Hindlimb muscle (tissue), 1 donor: ENCODE measurements around the gene P2RY14. TPM values are rescaled to one million over a fixed set of nuclear protein-coding genes. Genes with fewer than 3 reads are reported as not detected.
"Not testable (repeated sequence)": the region's sequence is repeated elsewhere in the genome, so short reads cannot be mapped to it uniquely, and the experiment has no call there.

Source experiments
- DNase-seq: peaks from one replicate; pipeline ENCODE4 v3.0.0-alpha.2; 2013
- polyA plus RNA-seq: library from polyadenylated mRNA; unstranded; fragments of 120-200 nt; gene quantifications from one replicate; pipeline ENCODE4 v1.2.1, GENCODE V29; 2013; ENCODE audit not compliant: insufficient read length

Gene P2RY14
- polyA plus RNA-seq, 1 donor: 1.5 TPM

DNA sequence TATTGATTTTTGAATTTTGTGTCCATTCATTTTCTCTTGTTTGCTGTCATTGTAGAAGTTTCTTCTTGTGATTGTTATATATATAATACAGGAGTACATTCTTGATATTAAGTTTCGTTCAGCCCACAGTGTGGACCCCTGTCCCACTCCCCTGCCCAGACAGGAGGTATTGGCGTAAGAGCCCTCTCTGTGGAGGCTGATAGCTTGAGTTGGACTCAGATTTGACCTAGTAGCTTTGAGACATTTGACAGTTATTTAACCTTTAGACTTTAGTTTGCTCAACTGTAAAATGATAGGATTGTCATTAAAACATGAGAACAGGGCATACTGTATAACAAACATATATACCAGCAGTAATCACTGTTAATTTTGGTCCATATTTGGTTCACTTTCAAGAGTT is 102.4 kb downstream of the P2RY14 start:
- DNase-seq: no peak

DNA sequence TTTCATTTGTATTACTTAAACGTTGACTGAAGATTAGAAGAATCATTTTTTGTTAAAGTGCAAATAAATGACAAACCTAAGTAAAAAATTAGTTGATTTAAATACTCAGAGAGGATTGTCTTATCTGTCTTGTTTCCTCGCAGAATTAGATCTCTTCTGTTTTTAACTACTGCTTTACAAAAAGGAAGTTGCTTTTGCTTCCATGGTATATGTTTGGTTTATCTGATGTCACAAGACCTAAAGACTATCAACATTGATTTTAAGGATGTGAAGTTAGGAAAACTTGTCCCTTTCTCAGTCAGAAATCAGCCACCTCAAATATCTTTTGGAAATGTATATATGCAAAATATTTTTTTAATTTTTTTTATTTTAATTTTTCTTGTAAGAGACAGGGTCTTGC is 104.0 kb downstream of the P2RY14 start:
- no peak for DNase-seq

GRCh38 chr3:151171145-151171757 is 107.1 kb downstream of the P2RY14 start:
- DNase-seq: no peak

DNA sequence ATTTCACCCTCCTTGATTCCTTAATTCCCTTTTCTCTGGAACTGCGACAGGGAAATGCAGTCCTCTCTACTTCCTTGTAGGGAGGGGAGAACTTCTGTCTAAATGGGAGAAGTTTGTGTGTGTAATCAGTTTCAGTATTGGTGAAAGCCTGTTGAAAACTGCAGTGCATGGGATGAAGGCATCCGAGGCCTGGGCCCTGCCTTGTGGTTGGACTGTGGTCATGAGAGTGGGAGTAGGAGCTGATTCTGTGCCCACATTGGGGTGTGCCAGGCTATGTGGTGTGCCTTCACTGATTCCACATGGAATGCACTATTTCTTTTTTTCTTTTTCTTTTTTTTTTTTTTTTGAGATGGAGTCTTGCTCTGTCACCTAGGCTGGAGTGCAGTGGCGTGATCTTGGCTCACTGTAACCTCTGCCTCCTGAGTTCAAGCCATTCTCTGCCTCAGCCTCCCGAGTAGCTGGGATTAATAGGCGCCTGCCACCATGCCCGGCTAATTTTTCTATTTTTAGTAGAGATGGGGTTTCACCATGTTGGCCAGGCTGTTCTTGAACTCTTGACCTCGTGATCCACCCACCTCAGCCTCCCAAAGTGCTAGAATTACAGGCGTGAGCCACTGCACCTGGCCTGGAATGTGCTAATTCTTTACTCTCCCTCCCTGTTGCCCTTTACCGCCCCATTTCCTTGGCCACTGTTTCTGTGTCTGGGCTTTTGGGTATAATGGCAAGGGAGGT is 108.2 kb downstream of the P2RY14 start:
- DNase-seq: not testable (repeated sequence)

DNA sequence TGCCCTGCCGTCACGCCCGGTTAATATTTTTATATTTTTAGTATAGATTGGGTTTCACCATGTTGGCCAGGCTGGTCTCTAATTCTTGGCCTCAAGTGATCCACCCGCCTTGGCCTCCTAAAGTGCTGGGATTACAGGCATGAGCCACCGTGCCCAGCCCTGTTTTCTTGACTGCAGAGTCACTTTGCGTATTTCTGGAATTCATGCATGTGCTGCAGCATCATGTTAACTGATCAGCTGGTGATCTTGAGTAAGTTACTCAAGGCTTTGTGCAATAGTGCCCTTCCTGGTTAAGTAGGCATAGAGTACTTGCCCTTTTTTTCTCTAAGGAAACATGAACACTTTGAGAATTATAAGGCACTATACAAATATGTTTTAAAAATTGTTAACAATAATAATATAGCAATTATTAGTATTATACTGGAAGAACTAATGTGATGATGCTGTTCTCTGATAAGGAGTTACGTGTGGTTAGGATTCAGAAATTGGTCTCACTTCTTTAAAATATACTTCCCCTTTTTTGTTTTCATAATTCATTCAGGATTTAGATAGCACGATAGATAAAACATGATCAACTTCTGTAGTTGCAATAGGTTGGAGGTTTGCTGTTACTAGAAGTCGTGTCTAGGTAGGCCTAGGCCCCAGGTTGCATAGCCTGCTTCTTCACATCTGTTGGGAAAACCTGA is 108.9 kb downstream of the P2RY14 start:
- no peak for DNase-seq

DNA sequence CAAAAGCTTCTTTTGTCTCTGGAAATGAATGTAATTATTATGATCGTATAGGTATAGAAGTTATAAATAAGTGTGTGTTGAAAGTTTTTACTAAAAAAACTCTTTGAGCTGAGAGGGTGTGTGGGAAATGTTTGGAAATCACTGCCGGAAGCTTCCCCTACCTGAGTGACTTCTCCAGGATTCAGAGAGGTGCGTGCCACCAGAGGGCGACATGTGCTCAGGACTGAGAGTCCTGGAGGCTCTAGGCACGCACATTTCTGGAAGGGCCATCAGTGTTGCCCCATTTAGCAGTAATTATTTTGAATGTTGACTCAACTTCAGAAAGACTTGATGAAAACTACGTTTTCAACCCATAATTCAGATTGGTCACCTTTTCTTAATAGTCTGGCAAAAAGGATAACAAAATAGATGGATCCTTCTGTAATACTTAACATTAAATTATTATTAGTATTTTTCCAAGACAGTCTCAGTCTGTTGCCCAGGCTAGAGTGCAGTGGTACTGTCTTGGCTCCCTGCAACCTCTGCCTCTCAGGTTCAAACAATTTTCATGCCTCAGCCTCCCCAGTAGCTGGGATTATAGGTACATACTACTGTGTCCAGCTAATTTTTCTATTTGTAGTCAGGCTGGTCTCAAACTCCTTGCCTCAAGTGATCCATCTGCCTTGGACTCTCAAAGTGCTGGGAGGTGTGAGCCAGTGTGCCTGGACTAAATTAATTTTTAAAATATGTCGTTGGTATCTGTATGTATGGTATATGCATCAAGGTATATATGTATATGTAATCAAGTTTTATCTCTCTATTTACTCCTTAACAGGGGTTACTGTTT is 109.9 kb downstream of the P2RY14 start:
- DNase-seq: peak; percentile 52

DNA sequence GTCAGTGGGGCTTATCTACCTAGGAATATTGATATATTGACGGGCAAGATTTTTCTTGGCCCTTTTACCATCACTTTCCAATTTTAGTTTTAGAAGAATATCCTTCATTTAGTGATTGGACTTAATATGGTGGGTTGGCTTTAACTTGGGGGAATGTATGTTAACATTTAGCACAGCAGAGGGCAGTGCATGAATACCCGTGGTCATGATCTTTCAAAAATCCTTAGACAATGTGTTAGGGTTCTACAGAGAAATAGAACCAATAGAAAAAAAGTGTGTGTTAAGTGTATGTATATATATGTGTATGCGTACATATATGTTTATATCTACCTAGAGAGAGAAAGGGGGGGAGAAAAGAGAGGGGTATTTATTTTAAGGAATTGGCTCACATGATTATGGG is 112.2 kb downstream of the P2RY14 start:
- DNase-seq: no peak

DNA sequence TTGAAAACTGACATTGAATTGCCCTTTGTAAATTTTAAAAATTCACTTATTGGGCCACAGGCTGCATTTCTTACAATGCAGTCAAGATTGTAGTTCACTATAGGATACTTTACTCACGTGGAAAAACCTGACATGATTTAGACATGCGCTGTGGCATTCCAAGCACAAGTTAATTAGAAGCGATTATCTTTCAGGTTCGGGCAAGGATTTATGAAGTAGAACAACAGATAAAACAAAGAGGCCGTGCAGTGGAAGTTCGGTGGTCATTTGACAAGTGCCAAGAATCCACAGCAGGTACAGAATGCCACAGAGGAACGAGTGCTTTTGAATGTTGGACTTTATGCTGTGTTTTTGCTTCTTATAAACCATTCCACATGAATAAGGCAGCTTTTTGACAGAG is 113.1 kb downstream of the P2RY14 start:
- DNase-seq: no peak

Other genes starting within 250 kb of the P2RY14 start
- 9.7 TPM for gene MED12L, start 192.9 kb downstream of the P2RY14 start, polyA plus RNA-seq
- not detected for gene GPR171, start 75.3 kb downstream of the P2RY14 start, polyA plus RNA-seq
- not detected for gene GPR87, start 38.3 kb upstream of the P2RY14 start, polyA plus RNA-seq
- 1.4 TPM for gene P2RY13, start 51.0 kb upstream of the P2RY14 start, polyA plus RNA-seq
- gene P2RY12, start 106.2 kb upstream of the P2RY14 start, polyA plus RNA-seq: 0.99 TPM
- 2.8 TPM for gene IGSF10, start 182.5 kb upstream of the P2RY14 start, polyA plus RNA-seq